HL-60 (cell line): Measurements from ENCODE around the gene HPCAL1.

ENCODE experiments used
- GABPA ChIP-seq: IDR thresholded peaks from 2 replicates; pipeline ENCODE4 v1.6.1; 2012; ENCODE audit warnings: low read depth
- SPI1 ChIP-seq: IDR thresholded peaks from 2 replicates; pipeline ENCODE4 v1.6.1; 2012; ENCODE audit warnings: low read depth, mild to moderate bottlenecking, borderline replicate concordance
- TF ChIP-seq, protein P1 (sequence below): IDR thresholded peaks from 2 replicates; pipeline ENCODE4 v1.6.1; 2012; ENCODE audit warnings: low read depth; ENCODE audit not compliant: insufficient replicate concordance
- TF ChIP-seq, protein P2 (sequence below): IDR thresholded peaks from one replicate; pipeline ENCODE4 v1.5.1; 2011; ENCODE audit warnings: low read length, control low read depth, inconsistent platforms; ENCODE audit not compliant: insufficient read depth

DNA sequence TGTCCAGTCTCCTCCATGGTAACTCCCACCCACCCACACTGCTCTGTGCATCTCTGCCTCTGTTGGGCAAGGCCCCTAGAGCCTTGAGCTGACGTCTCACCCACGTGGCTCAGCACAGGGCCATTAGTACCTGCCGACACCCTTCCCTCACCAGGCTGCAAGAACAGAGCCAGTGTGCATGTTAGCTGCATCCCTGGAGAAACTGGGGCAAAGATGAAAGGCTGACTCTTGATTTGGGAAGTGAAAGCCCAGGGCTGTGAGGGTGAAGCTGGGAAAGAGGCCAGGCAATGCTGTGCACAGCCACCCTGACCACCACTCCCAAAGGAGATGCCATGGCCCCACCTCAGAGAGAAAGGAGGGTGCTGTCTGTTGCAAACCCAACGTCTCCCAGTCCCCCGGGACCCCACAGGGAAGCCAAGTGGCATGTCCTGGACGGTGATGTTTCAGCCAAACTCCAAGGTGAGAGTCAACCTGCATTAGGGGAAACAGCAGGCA lies 20.0 kb upstream of the HPCAL1 start:
- TF ChIP-seq SPI1 (no peak), GABPA (no peak)
- TF ChIP-seq, protein P1, sequence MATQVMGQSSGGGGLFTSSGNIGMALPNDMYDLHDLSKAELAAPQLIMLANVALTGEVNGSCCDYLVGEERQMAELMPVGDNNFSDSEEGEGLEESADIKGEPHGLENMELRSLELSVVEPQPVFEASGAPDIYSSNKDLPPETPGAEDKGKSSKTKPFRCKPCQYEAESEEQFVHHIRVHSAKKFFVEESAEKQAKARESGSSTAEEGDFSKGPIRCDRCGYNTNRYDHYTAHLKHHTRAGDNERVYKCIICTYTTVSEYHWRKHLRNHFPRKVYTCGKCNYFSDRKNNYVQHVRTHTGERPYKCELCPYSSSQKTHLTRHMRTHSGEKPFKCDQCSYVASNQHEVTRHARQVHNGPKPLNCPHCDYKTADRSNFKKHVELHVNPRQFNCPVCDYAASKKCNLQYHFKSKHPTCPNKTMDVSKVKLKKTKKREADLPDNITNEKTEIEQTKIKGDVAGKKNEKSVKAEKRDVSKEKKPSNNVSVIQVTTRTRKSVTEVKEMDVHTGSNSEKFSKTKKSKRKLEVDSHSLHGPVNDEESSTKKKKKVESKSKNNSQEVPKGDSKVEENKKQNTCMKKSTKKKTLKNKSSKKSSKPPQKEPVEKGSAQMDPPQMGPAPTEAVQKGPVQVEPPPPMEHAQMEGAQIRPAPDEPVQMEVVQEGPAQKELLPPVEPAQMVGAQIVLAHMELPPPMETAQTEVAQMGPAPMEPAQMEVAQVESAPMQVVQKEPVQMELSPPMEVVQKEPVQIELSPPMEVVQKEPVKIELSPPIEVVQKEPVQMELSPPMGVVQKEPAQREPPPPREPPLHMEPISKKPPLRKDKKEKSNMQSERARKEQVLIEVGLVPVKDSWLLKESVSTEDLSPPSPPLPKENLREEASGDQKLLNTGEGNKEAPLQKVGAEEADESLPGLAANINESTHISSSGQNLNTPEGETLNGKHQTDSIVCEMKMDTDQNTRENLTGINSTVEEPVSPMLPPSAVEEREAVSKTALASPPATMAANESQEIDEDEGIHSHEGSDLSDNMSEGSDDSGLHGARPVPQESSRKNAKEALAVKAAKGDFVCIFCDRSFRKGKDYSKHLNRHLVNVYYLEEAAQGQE, result no peak
- TF ChIP-seq, protein P2, sequence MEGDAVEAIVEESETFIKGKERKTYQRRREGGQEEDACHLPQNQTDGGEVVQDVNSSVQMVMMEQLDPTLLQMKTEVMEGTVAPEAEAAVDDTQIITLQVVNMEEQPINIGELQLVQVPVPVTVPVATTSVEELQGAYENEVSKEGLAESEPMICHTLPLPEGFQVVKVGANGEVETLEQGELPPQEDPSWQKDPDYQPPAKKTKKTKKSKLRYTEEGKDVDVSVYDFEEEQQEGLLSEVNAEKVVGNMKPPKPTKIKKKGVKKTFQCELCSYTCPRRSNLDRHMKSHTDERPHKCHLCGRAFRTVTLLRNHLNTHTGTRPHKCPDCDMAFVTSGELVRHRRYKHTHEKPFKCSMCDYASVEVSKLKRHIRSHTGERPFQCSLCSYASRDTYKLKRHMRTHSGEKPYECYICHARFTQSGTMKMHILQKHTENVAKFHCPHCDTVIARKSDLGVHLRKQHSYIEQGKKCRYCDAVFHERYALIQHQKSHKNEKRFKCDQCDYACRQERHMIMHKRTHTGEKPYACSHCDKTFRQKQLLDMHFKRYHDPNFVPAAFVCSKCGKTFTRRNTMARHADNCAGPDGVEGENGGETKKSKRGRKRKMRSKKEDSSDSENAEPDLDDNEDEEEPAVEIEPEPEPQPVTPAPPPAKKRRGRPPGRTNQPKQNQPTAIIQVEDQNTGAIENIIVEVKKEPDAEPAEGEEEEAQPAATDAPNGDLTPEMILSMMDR, result no peak
